ENCODE data around the gene ICE2. TPM values are rescaled to one million over a fixed set of nuclear protein-coding genes. Genes with fewer than 3 reads are reported as not detected.

Gene ICE2
- total RNA-seq, 1 donor from 2014 or later, result 50.3 TPM

GRCh38 chr15:60493166-60493565 lies 14.2 kb upstream of the ICE2 start:
- Mint-ChIP-seq H3K4me3 (ENCODE audit: unreplicated experiment) (no peak overlapping the region), H3K36me3 (ENCODE audit: unreplicated experiment) (peaks cover 30% of the 10 kb centered on the region), H3K4me1 (ENCODE audit: unreplicated experiment) (no peaks in the 10 kb centered on the region), H3K27ac (ENCODE audit: unreplicated experiment) (no peak overlapping the region), H3K27me3 (ENCODE audit: unreplicated experiment) (no peaks in the 10 kb centered on the region), H3K9me3 (ENCODE audit: unreplicated experiment) (no peaks in the 10 kb centered on the region)
- no peak for TF ChIP-seq CTCF (IDR thresholded peaks at IDR 0.05)
- DNase-seq (ENCODE audit: extremely low spot score, unreplicated experiment), result no peak

GRCh38 chr15:60486742-60487141 lies 7.8 kb upstream of the ICE2 start:
- H3K36me3 Mint-ChIP-seq (ENCODE audit: unreplicated experiment), result peaks cover 9% of the 10 kb centered on the region
- H3K27ac Mint-ChIP-seq (ENCODE audit: unreplicated experiment), result no peak overlapping the region
- H3K27me3 Mint-ChIP-seq (ENCODE audit: unreplicated experiment), result peaks cover 2% of the 10 kb centered on the region
- H3K4me3 Mint-ChIP-seq (ENCODE audit: unreplicated experiment), result no peak overlapping the region
- H3K9me3 Mint-ChIP-seq (ENCODE audit: unreplicated experiment), result no peaks in the 10 kb centered on the region
- TF ChIP-seq CTCF (IDR thresholded peaks at IDR 0.05), result no peak
- H3K4me1 Mint-ChIP-seq (ENCODE audit: unreplicated experiment), result no peaks in the 10 kb centered on the region
- no peak for DNase-seq (ENCODE audit: extremely low spot score, unreplicated experiment)

GRCh38 chr15:60485365-60486055 lies 6.6 kb upstream of the ICE2 start:
- no peak for TF ChIP-seq CTCF (IDR thresholded peaks at IDR 0.05)
- no peak overlapping the region for H3K4me3 Mint-ChIP-seq (ENCODE audit: unreplicated experiment)
- no peaks in the 10 kb centered on the region for H3K4me1 Mint-ChIP-seq (ENCODE audit: unreplicated experiment)
- peaks cover 2% of the 10 kb centered on the region for H3K27me3 Mint-ChIP-seq (ENCODE audit: unreplicated experiment)
- no peak overlapping the region for H3K27ac Mint-ChIP-seq (ENCODE audit: unreplicated experiment)
- DNase-seq (ENCODE audit: extremely low spot score, unreplicated experiment), result no peak
- peaks cover 6% of the 10 kb centered on the region for H3K36me3 Mint-ChIP-seq (ENCODE audit: unreplicated experiment)
- no peaks in the 10 kb centered on the region for H3K9me3 Mint-ChIP-seq (ENCODE audit: unreplicated experiment)

GRCh38 chr15:60483042-60483441 lies 4.1 kb upstream of the ICE2 start:
- peaks cover 2% of the 10 kb centered on the region for H3K27me3 Mint-ChIP-seq (ENCODE audit: unreplicated experiment)
- TF ChIP-seq CTCF (IDR thresholded peaks at IDR 0.05), result no peak
- DNase-seq (ENCODE audit: extremely low spot score, unreplicated experiment), result no peak
- H3K27ac Mint-ChIP-seq (ENCODE audit: unreplicated experiment), result no peak overlapping the region
- H3K4me1 Mint-ChIP-seq (ENCODE audit: unreplicated experiment), result peaks cover 10% of the 10 kb centered on the region
- peaks cover 5% of the 10 kb centered on the region for H3K36me3 Mint-ChIP-seq (ENCODE audit: unreplicated experiment)
- H3K9me3 Mint-ChIP-seq (ENCODE audit: unreplicated experiment), result no peaks in the 10 kb centered on the region
- no peak overlapping the region for H3K4me3 Mint-ChIP-seq (ENCODE audit: unreplicated experiment)

- TF ChIP-seq CTCF (IDR thresholded peaks at IDR 0.05), result no peak
- Mint-ChIP-seq H3K27me3 (ENCODE audit: unreplicated experiment) (peaks cover 2% of the 10 kb centered on the region), H3K9me3 (ENCODE audit: unreplicated experiment) (no peaks in the 10 kb centered on the region), H3K4me1 (ENCODE audit: unreplicated experiment) (peaks cover 29% of the 10 kb centered on the region), H3K27ac (ENCODE audit: unreplicated experiment) (no peak overlapping the region), H3K4me3 (ENCODE audit: unreplicated experiment) (no peak overlapping the region), H3K36me3 (ENCODE audit: unreplicated experiment) (peaks cover 4% of the 10 kb centered on the region)
- DNase-seq (ENCODE audit: extremely low spot score, unreplicated experiment), result no peak
Observed at GRCh38 chr15:60480888-60481287, 1.9 kb upstream of the ICE2 start.

Data from osteocyte (in vitro differentiated cells).